ENCODE measurements around the gene MBD6.

The MBD6 gene, protein sequence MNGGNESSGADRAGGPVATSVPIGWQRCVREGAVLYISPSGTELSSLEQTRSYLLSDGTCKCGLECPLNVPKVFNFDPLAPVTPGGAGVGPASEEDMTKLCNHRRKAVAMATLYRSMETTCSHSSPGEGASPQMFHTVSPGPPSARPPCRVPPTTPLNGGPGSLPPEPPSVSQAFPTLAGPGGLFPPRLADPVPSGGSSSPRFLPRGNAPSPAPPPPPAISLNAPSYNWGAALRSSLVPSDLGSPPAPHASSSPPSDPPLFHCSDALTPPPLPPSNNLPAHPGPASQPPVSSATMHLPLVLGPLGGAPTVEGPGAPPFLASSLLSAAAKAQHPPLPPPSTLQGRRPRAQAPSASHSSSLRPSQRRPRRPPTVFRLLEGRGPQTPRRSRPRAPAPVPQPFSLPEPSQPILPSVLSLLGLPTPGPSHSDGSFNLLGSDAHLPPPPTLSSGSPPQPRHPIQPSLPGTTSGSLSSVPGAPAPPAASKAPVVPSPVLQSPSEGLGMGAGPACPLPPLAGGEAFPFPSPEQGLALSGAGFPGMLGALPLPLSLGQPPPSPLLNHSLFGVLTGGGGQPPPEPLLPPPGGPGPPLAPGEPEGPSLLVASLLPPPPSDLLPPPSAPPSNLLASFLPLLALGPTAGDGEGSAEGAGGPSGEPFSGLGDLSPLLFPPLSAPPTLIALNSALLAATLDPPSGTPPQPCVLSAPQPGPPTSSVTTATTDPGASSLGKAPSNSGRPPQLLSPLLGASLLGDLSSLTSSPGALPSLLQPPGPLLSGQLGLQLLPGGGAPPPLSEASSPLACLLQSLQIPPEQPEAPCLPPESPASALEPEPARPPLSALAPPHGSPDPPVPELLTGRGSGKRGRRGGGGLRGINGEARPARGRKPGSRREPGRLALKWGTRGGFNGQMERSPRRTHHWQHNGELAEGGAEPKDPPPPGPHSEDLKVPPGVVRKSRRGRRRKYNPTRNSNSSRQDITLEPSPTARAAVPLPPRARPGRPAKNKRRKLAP

DNA sequence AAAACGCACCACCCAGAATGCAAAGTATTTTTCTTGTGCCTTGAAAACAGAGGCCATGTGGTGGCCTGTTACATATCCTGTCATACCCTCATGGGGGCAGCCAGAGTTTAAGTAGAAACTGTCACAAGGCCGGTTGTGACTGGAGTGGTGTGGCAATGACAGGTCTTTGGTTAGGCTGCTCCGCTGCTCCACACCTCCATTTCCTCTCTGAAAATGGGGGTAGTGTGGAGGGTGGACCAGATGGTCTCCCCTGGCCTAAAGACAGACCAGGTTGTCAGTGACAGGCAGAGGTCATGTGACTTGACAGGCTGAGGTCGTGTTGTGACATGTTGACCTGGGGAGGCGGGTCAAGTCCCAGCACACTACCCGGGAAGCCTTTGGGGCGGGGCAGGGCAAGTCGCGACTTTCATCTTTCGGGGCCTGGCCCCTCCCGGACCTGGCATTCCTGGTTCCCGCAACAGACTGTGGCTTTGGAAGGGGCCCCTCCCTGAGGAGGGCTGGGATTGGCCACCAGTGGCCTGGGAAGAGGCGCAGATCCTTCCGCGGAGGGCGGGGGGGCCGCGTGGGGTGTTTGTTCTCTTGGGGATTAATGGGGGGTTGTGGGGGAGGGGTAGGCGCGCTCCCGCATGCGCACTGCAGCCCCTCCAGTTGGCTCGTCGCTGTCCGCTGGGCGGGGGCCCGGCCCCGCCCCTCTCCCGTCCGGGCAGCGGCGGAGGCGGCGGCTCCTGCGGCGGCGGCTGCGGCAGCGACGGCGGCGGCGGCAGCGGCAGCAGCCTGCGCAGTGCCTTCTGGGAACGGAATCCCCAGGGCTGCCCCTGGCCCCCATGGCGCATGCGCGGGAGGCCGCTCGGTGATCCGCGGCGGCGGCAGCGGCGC is at the start of gene MBD6:
TSS of gene MBD6 (plus strand) at position 814 of the 876 bp plus-strand sequence. CDS start 1,480 bp downstream, outside the sequence.
- peak; percentile 91 for DNase-seq (ENCODE audit: low read depth)

DNA sequence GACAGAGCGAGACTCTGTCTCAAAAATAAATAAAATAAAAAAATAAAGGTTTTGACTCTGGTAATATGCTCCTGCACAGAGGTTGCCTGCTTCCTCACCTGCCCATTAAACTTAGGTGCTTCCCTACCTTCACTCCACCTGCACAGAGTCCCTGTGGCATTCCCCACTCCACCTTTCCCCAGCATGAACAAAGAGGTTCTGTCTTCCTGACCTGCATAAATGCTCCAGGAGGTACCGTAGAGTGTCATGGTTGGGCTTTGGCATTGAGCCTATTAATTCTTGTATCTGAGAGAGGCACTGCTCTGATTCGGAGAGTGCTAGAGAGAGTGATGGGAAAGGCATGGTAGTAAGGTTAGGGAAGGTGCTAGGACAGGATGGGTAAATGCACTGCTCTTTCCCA is 49.2 kb upstream of the MBD6 start:
- DNase-seq (ENCODE audit: low read depth) = no peak

DNA sequence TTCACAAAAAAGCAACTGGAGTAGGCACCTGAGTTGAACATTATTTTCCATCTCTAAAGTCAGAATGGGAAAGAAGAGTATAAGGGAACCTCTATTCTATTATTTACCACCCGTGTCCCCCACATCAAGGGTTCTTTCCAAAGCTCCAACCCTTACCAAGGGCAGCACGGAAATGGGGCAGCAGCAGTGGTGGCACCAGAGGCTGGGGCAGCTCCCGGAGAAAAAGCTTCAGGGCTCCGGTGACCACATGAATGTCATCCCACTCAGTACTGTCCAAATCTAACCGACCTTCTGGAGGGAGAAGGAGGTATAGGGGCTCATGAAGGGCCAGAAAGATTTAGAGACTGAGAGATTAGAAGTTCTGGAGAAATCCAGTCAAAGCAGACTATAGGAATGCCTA is 48.7 kb upstream of the MBD6 start:
- no peak for DNase-seq (ENCODE audit: low read depth)

DNA sequence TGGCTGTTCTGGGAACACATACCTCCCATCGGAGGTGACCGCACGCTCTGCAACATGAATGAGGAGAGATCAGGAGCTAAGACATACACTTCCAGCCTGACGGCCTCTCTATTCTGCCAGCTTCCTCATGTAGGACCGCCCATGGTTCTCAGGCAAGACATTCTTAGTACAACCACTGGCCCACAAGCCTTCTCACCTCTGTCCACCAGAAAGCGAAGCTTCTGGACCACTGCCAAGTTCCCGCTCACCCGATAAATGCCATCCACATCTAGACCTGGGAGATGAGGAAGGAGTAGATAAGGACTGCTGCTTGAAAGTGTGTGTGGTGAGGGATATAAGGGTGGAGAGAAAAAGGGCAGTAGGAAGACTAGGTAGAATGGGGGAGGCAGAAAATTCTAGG is 48.2 kb upstream of the MBD6 start:
- DNase-seq (ENCODE audit: low read depth) = no peak

DNA sequence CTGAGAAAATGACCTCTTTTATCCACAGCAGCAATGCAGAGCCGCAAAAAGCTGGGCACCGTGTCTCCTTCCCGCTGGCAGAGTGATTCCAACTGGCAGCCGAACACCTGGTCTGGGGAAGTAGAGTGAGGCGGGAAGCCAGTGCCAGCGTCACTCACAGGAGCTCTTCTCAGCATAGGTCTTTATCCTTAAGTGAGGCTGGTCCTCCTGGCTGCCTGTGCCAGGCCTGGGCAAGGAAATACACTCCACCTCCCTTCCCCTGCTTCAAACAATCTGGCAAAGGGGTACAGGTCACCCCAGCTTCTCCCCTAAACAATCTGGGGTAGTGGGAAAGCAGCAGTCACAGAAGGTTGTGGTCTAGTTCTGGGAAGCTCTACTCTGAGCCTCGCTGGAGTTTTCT is 47.8 kb upstream of the MBD6 start:
- DNase-seq (ENCODE audit: low read depth) = no peak

DNA sequence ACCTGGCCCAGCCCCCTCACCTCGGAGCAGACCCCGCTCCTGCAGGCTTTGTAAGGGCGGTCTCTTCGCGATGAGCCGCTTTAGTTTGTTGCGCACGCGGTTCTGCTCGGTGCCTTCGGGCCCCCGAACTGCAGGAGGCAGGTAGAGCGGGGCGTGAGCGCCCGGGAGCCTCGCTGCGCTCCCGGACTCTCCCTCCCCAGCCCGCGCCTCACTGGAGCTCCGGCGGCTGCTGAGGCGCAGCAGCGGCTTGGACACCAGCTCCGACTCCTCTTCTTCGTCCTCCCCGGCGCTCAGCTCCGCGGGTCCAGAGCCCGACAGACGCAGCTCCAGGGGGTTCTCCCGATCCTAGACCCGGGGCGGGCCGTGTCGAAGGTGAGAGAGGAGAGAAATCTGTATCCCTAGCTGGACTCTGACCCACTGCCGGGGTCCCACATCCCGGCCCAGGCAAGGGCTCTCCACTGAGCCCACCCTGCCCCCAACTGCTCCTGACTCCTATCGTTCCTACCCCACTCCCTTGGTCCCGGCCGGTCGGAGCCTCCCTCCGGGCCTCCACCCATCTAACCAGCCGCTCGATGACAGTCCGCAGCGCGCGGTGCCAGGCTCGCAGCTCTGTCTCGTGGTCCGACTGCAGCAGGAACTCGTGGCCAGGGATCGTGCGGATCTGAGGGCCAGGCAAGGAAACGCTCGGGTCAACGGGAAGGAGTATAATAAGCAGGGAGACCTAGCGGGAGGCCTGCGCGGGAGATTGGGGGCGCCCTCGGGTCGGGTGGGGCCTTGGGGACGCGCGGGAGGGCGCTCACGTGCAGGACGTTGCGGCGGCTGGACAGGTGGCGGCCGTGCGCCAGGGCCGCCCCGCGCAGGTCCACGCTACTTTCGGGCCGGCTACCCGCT is 47.1 kb upstream of the MBD6 start:
- DNase-seq (ENCODE audit: low read depth) = no peak

DNA sequence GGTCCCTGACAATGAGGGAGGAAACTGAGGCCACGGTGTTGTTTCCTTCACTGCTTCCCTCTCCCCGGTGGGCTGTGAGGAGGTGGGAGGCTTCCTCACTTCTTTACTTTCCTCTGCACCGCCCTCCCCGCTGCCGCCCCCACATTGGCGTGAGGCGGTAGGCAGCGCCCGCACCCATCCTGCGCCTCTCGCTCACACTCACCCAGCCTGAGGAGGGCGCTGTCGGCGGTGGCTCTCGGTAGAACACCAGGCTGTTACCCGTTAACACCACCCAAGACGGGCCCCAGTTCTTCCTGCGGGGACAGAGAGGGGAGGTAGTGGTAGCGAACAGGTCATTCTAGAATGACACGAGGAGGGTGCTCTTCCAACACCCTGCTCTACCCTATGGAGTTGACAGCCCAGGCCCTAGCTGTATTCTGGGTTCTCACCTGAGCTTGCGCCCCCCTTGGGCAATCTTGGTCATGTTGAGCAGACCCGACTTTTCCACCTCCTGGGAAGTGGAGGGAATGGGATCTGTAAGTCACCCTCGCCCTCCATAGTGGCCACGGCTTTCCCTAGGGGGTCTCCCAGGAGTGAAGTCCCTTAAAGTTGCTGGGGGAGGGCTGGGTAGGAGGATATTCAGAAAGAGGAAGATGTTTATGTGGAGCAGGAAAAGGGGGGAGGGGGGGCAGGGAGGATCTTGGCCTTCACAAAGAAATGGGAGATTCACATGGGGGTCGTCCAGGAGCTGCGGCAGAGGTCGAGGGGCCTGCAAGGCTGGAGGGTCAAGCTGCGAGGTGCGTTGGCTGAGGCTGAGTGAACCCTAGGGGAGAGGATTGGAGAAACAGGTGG is 46.2 kb upstream of the MBD6 start:
- DNase-seq (ENCODE audit: low read depth) = no peak

DNA sequence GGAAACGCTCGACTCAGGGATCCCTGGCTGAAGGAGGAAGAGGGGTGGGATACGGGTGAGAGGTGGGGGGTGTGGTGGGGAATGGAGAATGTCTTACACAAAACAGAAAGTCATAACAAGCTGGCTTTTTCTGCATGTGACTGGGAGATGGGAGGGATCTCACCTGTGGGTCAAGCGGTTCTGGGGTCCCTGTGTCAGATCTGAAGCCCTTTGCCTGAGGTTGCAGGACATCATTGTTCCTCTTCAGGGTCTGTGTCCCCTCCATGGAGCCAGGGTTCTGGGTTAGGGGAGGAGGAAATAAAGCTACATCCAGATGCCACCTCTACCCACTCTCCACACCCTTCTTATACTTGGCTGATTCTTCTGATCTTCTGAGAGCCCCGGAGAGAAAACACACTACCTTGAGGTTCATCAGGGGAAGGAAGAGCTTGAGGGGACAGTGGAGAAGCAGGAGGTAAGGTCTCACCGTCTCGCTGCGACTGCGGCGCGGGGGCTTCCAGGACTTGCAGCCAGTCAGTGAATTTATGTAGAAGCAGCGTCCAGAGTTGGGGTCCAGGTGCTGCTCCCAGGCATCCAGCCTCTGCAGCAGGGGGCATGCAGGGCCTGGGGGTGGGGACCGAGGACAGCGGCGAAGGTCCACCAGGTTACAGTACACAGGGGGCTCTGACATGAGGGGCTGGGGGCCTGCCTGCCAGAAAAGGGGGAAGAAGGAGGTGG is 45.5 kb upstream of the MBD6 start:
- no peak for DNase-seq (ENCODE audit: low read depth)

DNA sequence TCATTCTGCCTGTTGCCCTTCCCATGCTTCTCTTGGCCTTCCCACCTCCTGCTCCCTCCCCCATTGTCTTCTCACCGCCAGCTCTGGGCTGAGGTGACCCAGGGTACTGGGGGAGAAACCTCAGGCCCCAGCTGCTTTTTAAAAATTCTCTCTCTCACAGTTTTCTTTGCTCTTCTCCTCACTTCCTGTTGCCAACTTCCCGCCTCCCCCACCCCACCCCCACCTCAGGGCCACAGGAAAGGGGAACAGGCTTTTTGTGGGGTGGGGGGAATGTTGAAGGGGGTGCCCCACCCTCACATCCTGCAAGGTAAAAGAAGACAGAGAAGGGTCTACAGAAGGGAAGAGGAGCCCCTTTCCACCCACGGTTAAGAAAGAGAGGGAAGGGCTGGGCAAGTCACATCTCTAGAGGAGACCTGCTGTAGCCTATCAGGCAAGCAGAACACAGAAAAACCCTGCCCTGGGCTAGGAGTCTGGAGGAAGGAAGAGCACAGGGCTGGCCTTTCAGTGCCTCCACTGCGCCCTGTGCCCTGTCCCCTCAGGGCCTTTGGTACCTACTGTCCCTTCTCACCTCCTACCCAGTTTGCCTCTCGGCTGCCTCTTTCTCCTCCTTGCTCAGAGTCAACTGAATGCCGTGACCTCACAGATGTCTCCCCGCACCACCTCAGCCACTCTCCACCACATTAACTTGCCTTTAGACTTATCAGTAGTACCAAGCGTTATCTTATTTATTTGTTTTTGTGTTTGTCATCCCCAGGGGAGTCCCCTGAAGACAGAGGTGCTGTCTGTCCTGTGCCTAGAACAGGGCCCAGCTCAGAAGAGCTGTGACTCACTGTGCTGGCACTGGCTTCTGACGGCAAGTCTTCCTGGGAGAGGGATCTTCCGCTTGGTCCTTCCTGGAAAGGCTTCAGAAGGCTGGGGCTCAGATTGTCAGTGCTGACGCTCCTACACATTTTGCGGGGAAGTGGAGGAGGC is 44.6 kb upstream of the MBD6 start:
- DNase-seq (ENCODE audit: low read depth) = no peak

DNA sequence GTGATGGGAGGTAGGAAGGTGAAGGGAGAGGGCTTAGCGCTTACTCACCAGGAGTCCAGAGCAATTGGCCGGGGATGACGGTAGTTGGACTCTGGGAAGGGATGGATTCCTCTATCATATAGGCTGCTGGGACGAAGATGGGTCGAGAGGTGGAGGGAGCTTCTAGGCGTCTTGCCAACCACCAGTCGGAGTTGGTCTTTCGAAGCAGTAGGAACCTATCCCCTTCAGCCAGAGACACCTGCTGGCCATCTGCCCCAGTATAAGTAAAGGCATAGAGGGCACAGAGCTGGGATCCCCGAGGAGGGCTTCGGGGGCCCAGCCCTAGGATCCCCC is 43.6 kb upstream of the MBD6 start:
- no peak for DNase-seq (ENCODE audit: low read depth)

DNA sequence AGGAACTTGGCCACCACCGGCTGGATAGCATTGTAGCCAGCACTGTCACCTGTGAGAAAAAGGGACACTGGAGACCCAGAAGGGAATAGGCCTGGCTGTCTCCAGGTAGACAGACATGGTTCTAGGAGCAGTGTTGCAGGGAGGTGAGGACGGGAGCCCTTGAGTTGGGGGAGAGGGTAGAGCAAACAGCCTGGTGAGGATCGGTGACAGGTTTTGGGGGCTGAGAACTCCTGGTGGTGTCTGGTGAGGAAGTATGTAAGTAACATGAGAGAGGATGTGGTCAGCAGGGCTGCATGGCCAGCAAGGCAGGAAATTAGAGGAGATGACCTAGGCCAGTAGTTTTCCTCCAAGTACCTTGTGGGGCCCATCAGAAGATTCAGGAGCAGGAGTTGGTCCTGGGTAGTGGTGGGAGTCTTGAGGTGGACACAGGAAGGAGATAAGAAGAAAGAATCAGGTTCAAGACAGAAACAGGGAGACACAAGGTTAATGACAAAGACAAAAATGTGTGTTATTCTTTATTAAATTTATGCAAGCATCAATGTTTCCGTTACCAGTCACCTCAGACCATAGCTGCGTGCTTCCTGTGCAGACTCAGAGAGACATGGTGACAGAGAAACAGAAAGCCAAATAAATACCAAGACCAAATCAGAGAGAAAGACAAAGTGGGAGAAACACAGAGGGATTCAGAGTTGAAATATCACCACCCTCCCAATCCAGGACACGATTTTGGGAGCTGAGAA is 43.1 kb upstream of the MBD6 start, which contains the start of gene ARHGAP9:
TSS of gene ARHGAP9 (minus strand) at position 491 of the 740 bp plus-strand sequence. CDS start at position 31, 460 bp downstream.
- no peak for DNase-seq (ENCODE audit: low read depth)

DNA sequence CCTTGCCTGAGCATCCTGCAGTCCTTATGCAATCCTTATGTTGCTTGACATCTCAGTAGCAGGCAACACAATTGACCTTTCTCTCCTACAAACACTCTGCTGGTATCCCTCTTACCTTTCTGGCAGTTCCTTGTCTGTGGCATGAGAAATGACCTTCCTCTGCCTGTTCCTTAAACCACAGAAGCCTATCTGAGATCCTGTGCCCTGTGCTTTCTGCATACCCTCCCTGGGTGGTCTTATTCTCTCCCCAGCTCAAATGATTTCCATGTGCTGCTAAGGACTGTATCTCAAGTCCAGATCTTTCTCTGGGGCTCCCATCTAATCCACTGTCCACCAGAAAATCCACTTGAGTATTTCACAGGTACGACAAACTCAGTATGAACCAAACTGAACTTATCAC is 41.0 kb upstream of the MBD6 start:
- no peak for DNase-seq (ENCODE audit: low read depth)

DNA sequence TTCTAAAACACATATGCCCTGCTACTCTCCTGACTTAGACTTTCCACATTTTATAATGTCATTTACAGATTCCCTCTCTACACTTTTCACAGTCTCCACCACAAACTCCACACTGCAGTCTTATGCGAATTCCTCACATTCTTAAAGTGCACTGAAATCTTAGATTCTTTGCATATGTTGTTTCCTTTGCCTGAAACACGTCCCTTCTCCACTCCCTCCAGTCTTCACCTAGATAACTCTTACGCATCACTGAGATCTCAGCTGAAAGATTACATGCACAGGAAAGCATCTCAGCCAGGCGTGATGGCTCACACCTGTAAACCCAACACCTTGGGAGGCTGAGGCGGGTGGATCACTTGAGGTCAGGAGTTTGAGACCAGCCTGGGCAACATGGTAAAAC is 39.2 kb upstream of the MBD6 start:
- DNase-seq (ENCODE audit: low read depth) = no peak

DNA sequence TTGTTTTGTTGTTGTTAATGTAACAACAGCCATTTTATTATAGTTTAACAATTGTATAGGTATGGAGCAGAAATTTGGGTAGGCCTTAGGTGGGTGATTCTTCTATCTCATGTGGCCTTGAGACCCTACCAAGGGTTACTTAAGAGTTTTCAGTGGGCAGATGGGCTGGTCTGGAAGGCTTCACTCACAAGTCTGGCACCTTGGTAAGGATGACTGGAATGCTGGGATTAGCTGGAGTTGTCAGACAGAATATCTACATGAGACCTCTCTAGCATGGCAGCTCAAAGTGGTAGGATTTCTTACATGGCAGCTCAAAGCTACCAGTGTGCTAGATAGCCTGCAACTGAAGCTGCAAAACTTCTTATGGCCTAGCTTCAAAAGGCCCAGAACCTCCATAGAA is 36.9 kb upstream of the MBD6 start:
- no peak for DNase-seq (ENCODE audit: low read depth)

DNA sequence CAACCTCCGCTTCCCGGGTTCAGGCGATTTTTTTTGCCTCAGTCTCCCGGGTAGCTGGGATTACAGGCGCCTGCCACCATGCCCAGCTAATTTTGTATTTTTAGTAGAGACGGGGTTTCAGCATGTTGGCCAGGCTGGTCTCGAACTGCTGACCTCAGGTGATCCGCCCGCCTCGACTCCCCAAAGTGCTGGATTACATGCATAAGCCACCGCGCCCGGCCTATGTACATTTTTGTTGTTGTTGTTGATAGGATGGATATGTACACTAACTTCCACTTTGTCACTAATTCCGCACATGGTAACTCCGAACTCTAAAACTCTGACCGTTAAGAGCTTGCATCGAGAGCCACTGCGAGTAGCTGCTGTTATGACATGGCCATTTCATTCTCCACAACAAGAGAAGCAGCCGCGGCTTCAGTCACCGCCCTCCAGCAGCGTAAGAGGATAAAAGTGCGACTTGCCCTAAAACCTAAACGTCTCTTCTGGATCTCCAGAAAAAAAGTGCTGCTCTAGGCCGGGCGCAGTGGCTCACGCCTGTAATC is 35.5 kb upstream of the MBD6 start:
- no peak for DNase-seq (ENCODE audit: low read depth)

DNA sequence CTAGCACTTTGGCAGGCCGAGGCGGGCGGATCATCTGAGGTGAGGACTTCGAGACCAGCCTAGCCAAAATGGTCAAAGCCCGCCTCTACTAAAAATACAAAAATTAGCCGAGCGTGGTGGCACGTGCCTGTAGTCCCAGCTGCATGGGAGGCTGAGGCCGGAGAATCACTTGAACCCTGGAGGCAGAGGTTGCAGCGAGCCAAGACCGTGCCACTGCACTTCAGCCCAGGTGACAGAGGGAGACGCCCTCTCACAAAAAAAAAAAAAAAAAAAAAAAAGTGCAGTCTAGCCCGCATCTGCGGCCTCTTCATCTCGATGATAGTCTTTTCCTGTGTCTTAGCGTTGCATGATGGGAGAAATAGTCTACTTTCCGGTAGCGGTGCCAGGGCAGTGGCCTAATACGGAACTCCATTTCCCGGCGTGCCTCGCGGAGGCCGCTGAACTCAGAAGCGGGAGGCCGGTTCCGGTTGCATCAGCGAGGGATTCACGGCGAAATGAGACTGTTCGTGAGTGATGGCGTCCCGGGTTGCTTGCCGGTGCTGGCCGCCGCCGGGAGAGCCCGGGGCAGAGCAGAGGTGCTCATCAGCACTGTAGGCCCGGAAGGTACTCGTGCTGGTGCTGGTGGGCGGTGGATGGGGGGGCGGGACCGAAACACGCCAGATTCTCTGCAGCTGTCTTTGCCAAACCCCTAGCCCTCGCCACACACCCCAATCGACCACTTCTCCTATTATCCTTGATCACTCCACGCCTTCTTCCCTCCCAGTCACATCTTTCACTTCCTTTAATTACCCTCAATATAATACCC is 34.8 kb upstream of the MBD6 start, which contains the start of gene MARS1:
TSS of gene MARS1 (plus strand) at position 472 of the 805 bp plus-strand sequence. CDS start at position 495, 23 bp downstream.
- DNase-seq (ENCODE audit: low read depth) = peak; percentile 94
